ENCODE results near the gene FAM169A.
"Not testable (repeated sequence)": the region's sequence is repeated elsewhere in the genome, so short reads cannot be mapped to it uniquely, and the experiment has no call there.

DNA sequence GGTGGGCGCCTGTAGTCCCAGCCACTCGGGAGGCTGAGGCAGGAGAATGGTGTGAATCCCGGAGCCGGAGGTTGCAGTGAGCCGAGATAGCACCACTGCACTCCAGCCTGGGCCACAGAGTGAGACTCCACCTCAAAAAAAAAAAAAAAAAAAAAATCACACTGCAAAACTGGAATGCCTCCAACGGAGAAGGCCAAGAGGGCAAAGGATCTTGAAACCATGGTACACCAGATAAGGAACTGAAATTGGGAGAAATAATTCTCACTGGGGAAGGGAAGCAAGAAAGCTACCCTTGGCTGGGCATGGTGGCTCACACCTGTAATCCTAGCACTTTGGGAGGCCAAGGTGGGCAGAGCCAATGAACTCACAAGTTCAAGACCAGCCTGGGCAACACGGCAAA, 9.2 kb downstream of the FAM169A start:
- not testable (repeated sequence) for TF ChIP-seq POLR2AphosphoS5, EP300 (IDR thresholded peaks at IDR 0.05)
- TF ChIP-seq, protein P1, sequence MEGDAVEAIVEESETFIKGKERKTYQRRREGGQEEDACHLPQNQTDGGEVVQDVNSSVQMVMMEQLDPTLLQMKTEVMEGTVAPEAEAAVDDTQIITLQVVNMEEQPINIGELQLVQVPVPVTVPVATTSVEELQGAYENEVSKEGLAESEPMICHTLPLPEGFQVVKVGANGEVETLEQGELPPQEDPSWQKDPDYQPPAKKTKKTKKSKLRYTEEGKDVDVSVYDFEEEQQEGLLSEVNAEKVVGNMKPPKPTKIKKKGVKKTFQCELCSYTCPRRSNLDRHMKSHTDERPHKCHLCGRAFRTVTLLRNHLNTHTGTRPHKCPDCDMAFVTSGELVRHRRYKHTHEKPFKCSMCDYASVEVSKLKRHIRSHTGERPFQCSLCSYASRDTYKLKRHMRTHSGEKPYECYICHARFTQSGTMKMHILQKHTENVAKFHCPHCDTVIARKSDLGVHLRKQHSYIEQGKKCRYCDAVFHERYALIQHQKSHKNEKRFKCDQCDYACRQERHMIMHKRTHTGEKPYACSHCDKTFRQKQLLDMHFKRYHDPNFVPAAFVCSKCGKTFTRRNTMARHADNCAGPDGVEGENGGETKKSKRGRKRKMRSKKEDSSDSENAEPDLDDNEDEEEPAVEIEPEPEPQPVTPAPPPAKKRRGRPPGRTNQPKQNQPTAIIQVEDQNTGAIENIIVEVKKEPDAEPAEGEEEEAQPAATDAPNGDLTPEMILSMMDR (IDR thresholded peaks at IDR 0.05), result not testable (repeated sequence)

Measured in gastroesophageal sphincter (tissue), 3 donors.